GM12873 (cell line): ENCODE measurements around the gene NUMA1.

Source experiments
- TF ChIP-seq, protein P1 (sequence below): IDR thresholded peaks from 2 replicates; pipeline ENCODE4 v1.5.1; 2012; ENCODE audit warnings: low read depth, mild to moderate bottlenecking, moderate library complexity, low read length, control low read depth; ENCODE audit not compliant: insufficient read depth; ENCODE audit errors: missing control alignments

Gene NUMA1, protein sequence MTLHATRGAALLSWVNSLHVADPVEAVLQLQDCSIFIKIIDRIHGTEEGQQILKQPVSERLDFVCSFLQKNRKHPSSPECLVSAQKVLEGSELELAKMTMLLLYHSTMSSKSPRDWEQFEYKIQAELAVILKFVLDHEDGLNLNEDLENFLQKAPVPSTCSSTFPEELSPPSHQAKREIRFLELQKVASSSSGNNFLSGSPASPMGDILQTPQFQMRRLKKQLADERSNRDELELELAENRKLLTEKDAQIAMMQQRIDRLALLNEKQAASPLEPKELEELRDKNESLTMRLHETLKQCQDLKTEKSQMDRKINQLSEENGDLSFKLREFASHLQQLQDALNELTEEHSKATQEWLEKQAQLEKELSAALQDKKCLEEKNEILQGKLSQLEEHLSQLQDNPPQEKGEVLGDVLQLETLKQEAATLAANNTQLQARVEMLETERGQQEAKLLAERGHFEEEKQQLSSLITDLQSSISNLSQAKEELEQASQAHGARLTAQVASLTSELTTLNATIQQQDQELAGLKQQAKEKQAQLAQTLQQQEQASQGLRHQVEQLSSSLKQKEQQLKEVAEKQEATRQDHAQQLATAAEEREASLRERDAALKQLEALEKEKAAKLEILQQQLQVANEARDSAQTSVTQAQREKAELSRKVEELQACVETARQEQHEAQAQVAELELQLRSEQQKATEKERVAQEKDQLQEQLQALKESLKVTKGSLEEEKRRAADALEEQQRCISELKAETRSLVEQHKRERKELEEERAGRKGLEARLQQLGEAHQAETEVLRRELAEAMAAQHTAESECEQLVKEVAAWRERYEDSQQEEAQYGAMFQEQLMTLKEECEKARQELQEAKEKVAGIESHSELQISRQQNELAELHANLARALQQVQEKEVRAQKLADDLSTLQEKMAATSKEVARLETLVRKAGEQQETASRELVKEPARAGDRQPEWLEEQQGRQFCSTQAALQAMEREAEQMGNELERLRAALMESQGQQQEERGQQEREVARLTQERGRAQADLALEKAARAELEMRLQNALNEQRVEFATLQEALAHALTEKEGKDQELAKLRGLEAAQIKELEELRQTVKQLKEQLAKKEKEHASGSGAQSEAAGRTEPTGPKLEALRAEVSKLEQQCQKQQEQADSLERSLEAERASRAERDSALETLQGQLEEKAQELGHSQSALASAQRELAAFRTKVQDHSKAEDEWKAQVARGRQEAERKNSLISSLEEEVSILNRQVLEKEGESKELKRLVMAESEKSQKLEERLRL (N-terminal part only)

DNA sequence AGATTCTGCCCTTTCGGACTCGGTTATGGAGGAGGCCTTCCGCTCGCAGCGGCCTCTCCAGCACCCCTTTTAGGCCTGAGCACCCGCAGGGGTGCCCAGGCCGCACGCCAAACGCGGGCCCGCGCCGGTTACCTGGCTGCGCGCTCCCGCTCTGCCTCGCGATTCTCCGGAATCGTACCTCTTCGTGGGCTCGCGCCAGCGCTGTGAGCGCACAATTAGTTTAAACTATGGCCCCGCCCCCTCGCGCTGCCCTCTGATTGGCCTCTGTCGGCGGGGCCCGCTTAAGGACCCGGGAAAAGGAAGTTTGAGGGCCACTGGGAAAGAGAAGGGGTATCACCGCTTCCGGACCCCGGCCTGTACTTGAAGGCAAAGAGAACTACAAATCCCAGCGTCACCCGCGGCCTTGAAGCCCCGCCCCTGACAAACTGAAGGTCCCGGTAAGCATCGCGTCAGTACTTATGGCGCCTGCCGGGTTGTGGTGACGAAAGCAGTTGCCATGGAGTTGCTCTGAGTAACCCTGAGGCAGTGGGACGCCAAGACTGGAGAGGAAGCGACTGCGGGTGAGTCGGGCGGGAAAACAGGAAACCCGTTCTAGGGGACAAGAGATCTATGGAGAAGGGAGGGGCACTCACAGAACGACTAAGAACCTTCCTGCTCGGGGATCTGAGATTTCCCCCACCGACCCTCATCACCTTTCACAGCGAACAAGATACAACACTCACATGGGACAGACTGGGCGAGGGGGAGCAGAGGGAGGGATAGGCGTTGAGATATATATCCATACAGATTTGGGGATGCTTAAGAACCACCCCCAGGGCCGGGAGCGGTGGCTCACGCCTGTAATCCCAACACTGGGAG, at the start of gene NUMA1, which contains the start of gene LRRC51:
NUMA1 (minus strand) TSS at position 217 of the 858 bp plus-strand sequence. CDS start 44,599 bp downstream, outside the sequence.
LRRC51 (plus strand) TSS at position 525 of the 858 bp plus-strand sequence. CDS start 8,234 bp downstream, outside the sequence.
- TF ChIP-seq, protein P1, sequence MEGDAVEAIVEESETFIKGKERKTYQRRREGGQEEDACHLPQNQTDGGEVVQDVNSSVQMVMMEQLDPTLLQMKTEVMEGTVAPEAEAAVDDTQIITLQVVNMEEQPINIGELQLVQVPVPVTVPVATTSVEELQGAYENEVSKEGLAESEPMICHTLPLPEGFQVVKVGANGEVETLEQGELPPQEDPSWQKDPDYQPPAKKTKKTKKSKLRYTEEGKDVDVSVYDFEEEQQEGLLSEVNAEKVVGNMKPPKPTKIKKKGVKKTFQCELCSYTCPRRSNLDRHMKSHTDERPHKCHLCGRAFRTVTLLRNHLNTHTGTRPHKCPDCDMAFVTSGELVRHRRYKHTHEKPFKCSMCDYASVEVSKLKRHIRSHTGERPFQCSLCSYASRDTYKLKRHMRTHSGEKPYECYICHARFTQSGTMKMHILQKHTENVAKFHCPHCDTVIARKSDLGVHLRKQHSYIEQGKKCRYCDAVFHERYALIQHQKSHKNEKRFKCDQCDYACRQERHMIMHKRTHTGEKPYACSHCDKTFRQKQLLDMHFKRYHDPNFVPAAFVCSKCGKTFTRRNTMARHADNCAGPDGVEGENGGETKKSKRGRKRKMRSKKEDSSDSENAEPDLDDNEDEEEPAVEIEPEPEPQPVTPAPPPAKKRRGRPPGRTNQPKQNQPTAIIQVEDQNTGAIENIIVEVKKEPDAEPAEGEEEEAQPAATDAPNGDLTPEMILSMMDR = no peak

GRCh38 chr11:72129381-72129780, 49.0 kb upstream of the NUMA1 start:
- TF ChIP-seq, protein P1 = no peak

- TF ChIP-seq, protein P1 = no peak
Observed at GRCh38 chr11:72127923-72128322, 47.6 kb upstream of the NUMA1 start.

DNA sequence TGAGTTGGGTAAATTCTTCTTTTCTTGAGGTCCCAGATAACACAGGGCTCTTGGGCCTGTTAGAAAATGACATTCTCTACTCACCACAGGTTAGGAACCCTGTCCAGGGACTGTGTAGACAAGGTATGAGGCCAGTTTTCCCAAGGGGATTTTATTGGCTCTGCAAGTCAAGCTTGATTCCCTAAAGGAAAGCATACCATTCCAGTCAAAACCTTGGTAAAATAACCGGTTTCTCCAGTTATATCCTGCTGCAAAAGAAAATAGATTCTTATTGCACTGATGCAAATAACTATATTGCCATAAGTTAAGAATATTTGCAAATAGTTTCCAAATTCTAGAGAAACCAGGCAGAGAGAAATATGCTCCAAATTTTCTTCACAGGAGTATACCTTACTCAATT, 45.6 kb upstream of the NUMA1 start:
- TF ChIP-seq, protein P1 = no peak

DNA sequence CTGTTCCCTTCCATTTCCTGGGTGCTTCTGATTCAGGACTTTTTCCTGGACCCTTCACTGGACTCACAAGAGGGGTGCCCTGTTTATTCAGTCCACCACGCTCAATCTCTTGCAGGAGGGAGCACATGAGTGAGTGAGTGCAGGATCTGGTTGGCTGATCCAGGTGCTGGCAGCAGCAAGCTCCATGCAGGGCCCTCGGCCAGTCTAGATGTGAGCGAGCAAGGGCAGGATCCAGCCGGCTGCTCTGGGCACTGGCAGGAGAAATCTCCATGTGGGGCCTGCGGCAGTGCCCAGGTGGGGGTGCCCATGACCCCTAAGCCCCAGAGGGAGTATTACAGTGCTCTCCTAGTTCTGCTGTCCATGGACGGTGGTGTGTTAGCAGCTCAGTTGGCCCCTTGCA, 43.7 kb upstream of the NUMA1 start:
- TF ChIP-seq, protein P1 = no peak

GRCh38 chr11:72123117-72123653, 42.8 kb upstream of the NUMA1 start:
- TF ChIP-seq, protein P1 = no peak
